Measurements from ENCODE around the gene STRIT1. TPM values are rescaled to one million over a fixed set of nuclear protein-coding genes. Genes with fewer than 3 reads are reported as not detected.

The STRIT1 gene
- total and polyA plus RNA-seq, 10 of the 15 experiments (the other 5 are each of a cell fraction or from before 2014, with no cell fraction given) = not detected

DNA sequence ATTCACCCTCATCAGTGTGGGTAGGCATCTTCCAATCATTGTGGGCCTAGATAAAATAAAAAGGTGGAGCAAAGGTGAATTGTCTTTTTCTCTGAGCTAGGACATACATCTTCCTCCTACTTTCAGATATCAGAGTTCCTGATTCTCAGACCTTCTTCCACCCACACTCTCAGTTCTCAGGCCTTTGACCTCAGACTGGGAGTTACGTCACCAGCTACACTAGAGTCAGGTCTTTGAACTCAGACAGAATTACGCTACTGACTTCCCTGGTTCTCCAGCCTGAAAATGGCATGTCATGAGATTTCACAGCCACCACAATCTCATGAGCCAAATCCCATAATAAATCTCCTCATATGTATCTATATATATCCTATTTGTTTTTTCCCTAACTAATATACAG, 39.0 kb downstream of the STRIT1 start:
- Histone ChIP-seq H4K20me1 (ENCODE audit: control insufficient read depth, insufficient read depth) (no peaks in the 10 kb centered on the region), H3K4me3 (no peak overlapping the region), H2AFZ (ENCODE audit: control insufficient read depth, low read depth, low read length) (no peak overlapping the region), H3K27ac (ENCODE audit: control insufficient read depth, insufficient read depth) (no peak overlapping the region), H3K36me3 (ENCODE audit: control insufficient read depth in 2 of 2, insufficient read depth in 2 of 2, low read length in 1 of 2) (no peaks in the 10 kb centered on the region), H3K4me1 (ENCODE audit: control insufficient read depth, insufficient read depth, low read length) (no peaks in the 10 kb centered on the region), H3K79me2 (ENCODE audit: control insufficient read depth, insufficient read depth, low read length) (no peaks in the 10 kb centered on the region), H3K27me3 (replicated peaks in 1 of 2; ENCODE audit: control insufficient read depth in 2 of 2, insufficient read depth in 2 of 2, low read length in 1 of 2) (no peaks in the 10 kb centered on the region), H3K4me2 (ENCODE audit: control insufficient read depth, insufficient read depth) (no peak overlapping the region), H3K9ac (ENCODE audit: control insufficient read depth, insufficient read depth, low read length) (no peak overlapping the region), H3K9me3 (replicated peaks; ENCODE audit: control insufficient read depth, insufficient read depth, low read length) (no peaks in the 10 kb centered on the region)
- BruUV-seq (replicated peaks) = no TSS peak
- POLR2A ChIA-PET = no interaction called here
- RAD21 ChIA-PET (ENCODE audit: unreplicated experiment) = no interaction called here
- DNase-seq (ENCODE audit: low read depth, low spot score) (no peak), FAIRE-seq (no peak), ATAC-seq (peak; percentile 40; the same call in 1 of the 3 replicates)
- TF ChIP-seq CBX3 (IDR thresholded peaks at IDR 0.05; ENCODE audit: borderline replicate concordance, low read depth) (no peak), JUNB (IDR thresholded peaks at IDR 0.05) (no peak), EED (IDR thresholded peaks at IDR 0.05; ENCODE audit: low read depth) (no peak), RUNX3 (IDR thresholded peaks at IDR 0.05; ENCODE audit: low read length) (peak; percentile 16; the same call in 1 of the 2 replicates), ATF7 (IDR thresholded peaks at IDR 0.05; ENCODE audit: low read depth) (0 out of 2 replicates have a peak, but pooled peaks have one; percentile 25), CREM (IDR thresholded peaks at IDR 0.05; ENCODE audit: low read depth) (peak; percentile 17; the same call in 1 of the 2 replicates), MXI1 (IDR thresholded peaks at IDR 0.05; ENCODE audit: low read depth, low read length) (no peak), EGR1 (IDR thresholded peaks at IDR 0.05; ENCODE audit: borderline replicate concordance in 1 of 2, low read depth in 2 of 2, low read length in 2 of 2) (peak in 1 of 2 experiments; percentile 20; a peak in 1 of 3 replicates), BACH1 (IDR thresholded peaks at IDR 0.05; ENCODE audit: borderline replicate concordance) (no peak), CREB1 (IDR thresholded peaks at IDR 0.05; ENCODE audit: low read depth) (peak; percentile 50; the same call in 1 of the 2 replicates), ZNF384 (IDR thresholded peaks at IDR 0.05; ENCODE audit: borderline replicate concordance, low read depth, low read length) (no peak)
- TF ChIP-seq, protein P1, sequence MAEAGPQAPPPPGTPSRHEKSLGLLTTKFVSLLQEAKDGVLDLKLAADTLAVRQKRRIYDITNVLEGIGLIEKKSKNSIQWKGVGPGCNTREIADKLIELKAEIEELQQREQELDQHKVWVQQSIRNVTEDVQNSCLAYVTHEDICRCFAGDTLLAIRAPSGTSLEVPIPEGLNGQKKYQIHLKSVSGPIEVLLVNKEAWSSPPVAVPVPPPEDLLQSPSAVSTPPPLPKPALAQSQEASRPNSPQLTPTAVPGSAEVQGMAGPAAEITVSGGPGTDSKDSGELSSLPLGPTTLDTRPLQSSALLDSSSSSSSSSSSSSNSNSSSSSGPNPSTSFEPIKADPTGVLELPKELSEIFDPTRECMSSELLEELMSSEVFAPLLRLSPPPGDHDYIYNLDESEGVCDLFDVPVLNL (IDR thresholded peaks at IDR 0.05; ENCODE audit: low read depth, low read length) = no peak
- TF ChIP-seq, protein P2, sequence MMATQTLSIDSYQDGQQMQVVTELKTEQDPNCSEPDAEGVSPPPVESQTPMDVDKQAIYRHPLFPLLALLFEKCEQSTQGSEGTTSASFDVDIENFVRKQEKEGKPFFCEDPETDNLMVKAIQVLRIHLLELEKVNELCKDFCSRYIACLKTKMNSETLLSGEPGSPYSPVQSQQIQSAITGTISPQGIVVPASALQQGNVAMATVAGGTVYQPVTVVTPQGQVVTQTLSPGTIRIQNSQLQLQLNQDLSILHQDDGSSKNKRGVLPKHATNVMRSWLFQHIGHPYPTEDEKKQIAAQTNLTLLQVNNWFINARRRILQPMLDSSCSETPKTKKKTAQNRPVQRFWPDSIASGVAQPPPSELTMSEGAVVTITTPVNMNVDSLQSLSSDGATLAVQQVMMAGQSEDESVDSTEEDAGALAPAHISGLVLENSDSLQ (IDR thresholded peaks at IDR 0.05) = no peak
- intact Hi-C loops (cut with micrococcal nuclease; ENCODE audit: unreplicated experiment) (no loop called here), in situ Hi-C loops (cut with MboI) (no loop called here)
- WGBS (ENCODE audit: insufficient coverage, insufficient replicate concordance, low lambda C conversion rate, missing lambda C conversion rate) = 0% methylated on average over 2 of the region's 2 CpGs
- CTCF ChIA-PET = no interaction called here
- SMC1A ChIA-PET (ENCODE audit: uncharacterized antibody, unreplicated experiment) = interaction anchor here (0.6 kb wide), 1 partner anchor 12 kb away, joined by 3 read pairs; no protein-coding TSS in a partner anchor
